Mesodermal cell (in vitro differentiated cells): ENCODE data around the gene GPRIN2.
"Not testable (repeated sequence)": the region's sequence is repeated elsewhere in the genome, so short reads cannot be mapped to it uniquely, and the experiment has no call there.

Experiments used
- H3K27ac ChIP-seq: 2 replicates; pipeline ENCODE4 v1.7.0; 2013; ENCODE audit warnings: mild to moderate bottlenecking, low read depth, low read length, moderate library complexity; ENCODE audit not compliant: severe bottlenecking
- H3K36me3 ChIP-seq: 2 replicates; pipeline ENCODE4 v1.7.1; 2013; ENCODE audit warnings: mild to moderate bottlenecking, low read length, moderate library complexity; ENCODE audit not compliant: control insufficient read depth, insufficient read depth
- H3K4me1 ChIP-seq: one replicate; pipeline ENCODE4 v1.7.1; 2013; ENCODE audit warnings: mild to moderate bottlenecking, low read length; ENCODE audit not compliant: insufficient read depth, control insufficient read depth, poor library complexity, severe bottlenecking
- H3K4me3 ChIP-seq: 2 replicates; pipeline ENCODE4 v1.7.0; 2013; ENCODE audit warnings: low read length, control low read depth, mild to moderate bottlenecking; ENCODE audit not compliant: insufficient read depth, poor library complexity, severe bottlenecking; ENCODE audit errors: extremely low read depth
- H3K9me3 ChIP-seq: 2 replicates; pipeline ENCODE4 v1.7.1; 2013; ENCODE audit warnings: mild to moderate bottlenecking, low read length, moderate library complexity; ENCODE audit not compliant: control insufficient read depth
- WGBS, 2 experiments: methylation state at CpG; one replicate each; pipeline ENCODE4 v1.1.5; 2013; ENCODE audit warnings: missing lambda C conversion rate in 2 of 2; ENCODE audit not compliant: insufficient coverage in 2 of 2; 5-methylcytosine and 5-hydroxymethylcytosine counted together

The GPRIN2 gene

DNA sequence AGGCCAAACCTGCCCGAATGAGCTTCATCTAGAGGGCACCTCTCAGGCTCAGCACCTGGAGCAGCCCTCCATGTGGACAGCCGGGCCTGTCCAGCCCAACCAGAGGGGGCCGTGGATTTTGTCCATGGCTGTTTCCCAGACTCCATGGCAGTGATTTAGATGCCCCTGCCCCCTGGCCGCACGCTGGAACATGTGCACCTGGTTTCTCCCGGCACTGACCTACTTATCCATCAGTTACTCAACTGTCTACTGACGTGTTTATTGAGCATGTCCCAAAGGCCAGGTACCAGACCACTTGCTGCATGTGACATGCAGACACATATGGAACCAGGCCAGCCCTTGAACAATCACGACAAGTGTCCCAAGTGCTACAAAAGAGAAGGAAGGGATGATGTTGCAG, 43.1 kb downstream of the GPRIN2 start:
- not testable (repeated sequence) for H3K4me1 ChIP-seq, H3K36me3 ChIP-seq, H3K27ac ChIP-seq, H3K9me3 ChIP-seq, H3K4me3 ChIP-seq
- no CpG with 5 or more reads among the region's 8 CpGs for WGBS, 2 experiments

DNA sequence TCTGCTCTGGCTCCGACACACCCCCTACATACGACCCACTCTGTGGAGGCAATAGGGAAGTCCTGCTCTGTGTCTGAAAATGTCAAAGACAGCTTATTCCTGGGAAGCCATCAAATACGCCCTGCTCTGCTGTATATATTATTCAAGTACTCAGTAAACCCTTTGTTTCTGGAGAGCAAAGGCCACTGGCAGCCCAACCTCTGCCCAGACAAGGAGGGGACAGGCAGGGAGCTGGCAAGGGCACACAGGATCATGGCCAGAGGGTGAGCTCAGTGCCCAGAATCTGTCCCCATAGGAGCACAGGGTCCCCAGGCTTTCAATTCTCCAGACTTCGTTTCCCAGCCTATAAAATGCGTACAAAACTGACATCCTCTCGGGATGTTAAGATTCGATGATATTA, 43.7 kb downstream of the GPRIN2 start:
- H3K4me3 ChIP-seq, H3K9me3 ChIP-seq, H3K27ac ChIP-seq, H3K36me3 ChIP-seq, H3K4me1 ChIP-seq: not testable (repeated sequence)
- no CpG with 5 or more reads among the region's 7 CpGs for WGBS, 2 experiments

DNA sequence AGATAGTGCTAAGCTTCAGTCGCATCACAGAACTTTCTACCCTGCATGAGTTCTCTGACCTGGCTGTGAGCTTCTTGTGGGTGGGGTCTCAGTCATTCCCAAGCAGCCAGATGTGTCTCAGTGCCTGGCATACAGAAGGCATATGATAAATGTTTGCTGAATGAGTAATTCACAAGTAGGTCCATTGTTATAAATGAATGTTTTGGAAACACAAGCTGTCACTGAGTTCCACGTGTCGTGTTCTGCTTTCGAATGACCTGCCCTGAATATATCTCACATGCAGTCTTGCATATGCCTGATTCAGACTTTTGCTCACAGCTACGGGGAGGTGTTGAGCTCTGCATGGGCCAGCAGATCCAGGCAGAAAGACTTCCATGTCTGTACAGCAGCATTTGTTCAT, 44.5 kb downstream of the GPRIN2 start:
- not testable (repeated sequence) for H3K9me3 ChIP-seq, H3K4me1 ChIP-seq, H3K36me3 ChIP-seq, H3K27ac ChIP-seq, H3K4me3 ChIP-seq
- WGBS, 2 experiments = no CpG with 5 or more reads among the region's 5 CpGs
